Pancreas (tissue), 10 donors: ENCODE measurements around the gene GSTM5. TPM values are rescaled to one million over a fixed set of nuclear protein-coding genes. Genes with fewer than 3 reads are reported as not detected.

Experiments
- ATAC-seq, 4 donors: fragments of 200-7000 bp; cut with Tn5 transposase; one replicate each; pipeline versions ENCODE4 v1.8.0 to v1.9.1; 2020; ENCODE audit warnings: mild to moderate bottlenecking in 4 of 4, moderate library complexity in 4 of 4
- DNase-seq, 6 donors: peaks; one replicate each; pipeline ENCODE4 v3.0.0-alpha.2; 2020
- FAIRE-seq: peaks from 2 replicates; lab custom pipeline; 2012; peaks lifted over from hg19 to GRCh38; lab: Jason Lieb, UNC
- H3K27ac ChIP-seq, 4 donors: fragments of 200-600 bp; sonication (generic); 1 replicate in 3 of 4; 2 replicates in 1 of 4; pipeline versions ENCODE4 v1.5.0 to v1.8.0; 2020
- H3K27me3 ChIP-seq, 4 donors: fragments of 200-600 bp; one replicate each; pipeline ENCODE4 v1.8.0; 2021
- H3K36me3 ChIP-seq, 3 donors: fragments of 200-600 bp; sonication (generic) in 1 of 3; one replicate each; pipeline versions ENCODE4 v1.5.0 to v1.8.0; 2020 to 2021
- H3K4me1 ChIP-seq, 3 donors: fragments of 200-600 bp; one replicate each; pipeline ENCODE4 v1.8.0; 2021
- H3K4me3 ChIP-seq, 4 donors: fragments of 200-600 bp; sonication (generic) in 2 of 4; one replicate each; pipeline versions ENCODE4 v1.5.0 to v1.8.0; 2020 to 2021
- H3K9me3 ChIP-seq, 4 donors: fragments of 200-600 bp; one replicate each; pipeline ENCODE4 v1.8.0; 2021
- CTCF ChIP-seq, 4 donors: fragments of 200-600 bp; sonication (generic) in 3 of 4; IDR thresholded peaks; one replicate each; pipeline versions ENCODE4 v1.5.0 to v1.8.0; 2021; ENCODE audit warnings: antibody characterized with exemption in 4 of 4
- WGBS, 2 donors: extraction: QIAGEN DNeasy Blood & Tissue Kit; methylation state at CpG; one replicate each; pipeline ENCODE4 v1.1.7; 2013; 5-methylcytosine and 5-hydroxymethylcytosine counted together
- intact Hi-C, 3 donors: fragments of 100-400 bp; cut with DNase I; formaldehyde crosslinking; loops; one replicate each; pipeline versions ENCODE4 v1.11.1 to v1.14.2; 2022
- polyA plus RNA-seq, 2 donors: library from polyadenylated mRNA; stranded (reverse); fragments of 200-250 nt; gene quantifications; one replicate each; pipeline ENCODE4 v1.2.3, GENCODE V29; 2013
- total RNA-seq, 6 donors: library from RNA; stranded (reverse); fragmentation: NEBNext Ultra II Directional in 4 of 6; extraction: Animal tissue kit (Norgen Biotek cat#: 25700) in 4 of 6; gene quantifications; one replicate each; pipeline versions ENCODE4 v1.2.1 to v1.2.4, GENCODE V29; 2021 to 2023
- donor health status: healthy with polysubstance abuse.
- donor health status: DM: no; HTN: no; CAD: no; lungs with moderate emphysema.
- donor health status: DM: no; HTN: no; CAD: no.
- donor health status: control.
- donor health status: control.
- donor health status: Bipolar disorder and iron deficiency.
- donor health status: DM: yes; HTN: yes; CAD: no.
- donor health status: DM: no; HTN: no; CAD: no.
- donor health status: DM: no; HTN: no; CAD: no.
- donor health status: DM: yes; HTN: yes; CAD: no.

GSTM5 gene
- total and polyA plus RNA-seq, 8 donors, result 0.42 to 4.5 (median 2.1) TPM

- intact Hi-C loops, result no loop called here
- no peaks in the 10 kb centered on the region for H3K27me3 ChIP-seq
- no peak overlapping the region for H3K27ac ChIP-seq
- no peak overlapping the region for H3K4me3 ChIP-seq
- no peak for TF ChIP-seq CTCF (IDR thresholded peaks at IDR 0.05)
- FAIRE-seq (no peak), DNase-seq (peak in 1 of 6 donors; percentile 35), ATAC-seq (peak; percentile 42 to 78 (median 63))
- H3K36me3 ChIP-seq, result no peaks in the 10 kb centered on the region
- H3K4me1 ChIP-seq, result peaks cover 9 to 25% (median 14%) of the 10 kb centered on the region in 3 donors
- no peaks in the 10 kb centered on the region for H3K9me3 ChIP-seq
- WGBS, 2 donors, result 51 to 53% methylated on average over 12 of the region's 12 CpGs
Observed at GRCh38 chr1:109726728-109727373, 14.8 kb downstream of the GSTM5 start.

DNA sequence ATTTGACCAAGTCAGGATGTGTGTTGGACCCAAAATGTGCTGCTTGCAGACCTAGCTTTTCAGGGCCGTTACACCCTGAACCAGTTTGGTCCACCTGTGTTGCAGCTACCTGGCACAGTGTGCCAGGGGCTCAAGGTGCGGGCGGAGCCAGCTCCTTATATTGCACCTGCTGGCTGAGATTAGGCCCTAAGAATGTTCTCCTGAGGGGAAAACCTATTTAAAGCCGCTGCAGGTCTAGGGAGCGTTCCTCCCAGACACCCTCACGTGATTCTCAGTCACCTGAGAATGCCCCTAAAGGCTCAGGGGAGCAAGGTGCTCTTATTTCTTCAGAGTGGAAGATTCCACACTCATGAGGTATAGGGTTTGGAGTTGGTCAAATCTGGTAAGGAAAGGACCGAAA, 16.8 kb downstream of the GSTM5 start:
- peak in 3 of 4 donors; percentile 16 to 61 (median 48) for ATAC-seq
- intact Hi-C loops, result no loop called here

GRCh38 chr1:109730666-109731065, 18.6 kb downstream of the GSTM5 start:
- no peak overlapping the region for H3K4me3 ChIP-seq
- H3K4me1 ChIP-seq, result peaks cover 21 to 29% (median 26%) of the 10 kb centered on the region in 3 donors
- H3K27me3 ChIP-seq, result no peaks in the 10 kb centered on the region
- ATAC-seq (no peak), DNase-seq (no peak), FAIRE-seq (no peak)
- no peaks in the 10 kb centered on the region for H3K9me3 ChIP-seq
- no peak for TF ChIP-seq CTCF (IDR thresholded peaks at IDR 0.05)
- peak overlapping the region in 2 of 4 donors; percentile 68 to 84 for H3K27ac ChIP-seq
- H3K36me3 ChIP-seq, result no peaks in the 10 kb centered on the region
- intact Hi-C loops, result no loop called here
- WGBS, 2 donors, result 65 to 71% methylated on average over 6 of the region's 6 CpGs

More for the DNA sequence above, 16.8 kb downstream of the GSTM5 start:
- FAIRE-seq (no peak), DNase-seq (peak in 1 of 6 donors; percentile 37)
- 48 to 51% methylated on average over 7 of the region's 7 CpGs for WGBS, 2 donors
- Histone ChIP-seq H3K4me1 (peaks cover 21 to 39% (median 26%) of the 10 kb centered on the region in 3 donors), H3K36me3 (no peaks in the 10 kb centered on the region), H3K4me3 (no peak overlapping the region), H3K27ac (peak overlapping the region in 1 of 4 donors; percentile 24), H3K9me3 (no peaks in the 10 kb centered on the region), H3K27me3 (no peaks in the 10 kb centered on the region)
- no peak for TF ChIP-seq CTCF (IDR thresholded peaks at IDR 0.05)

- FAIRE-seq, result no peak
Observed at GRCh38 chr1:109732390-109732881, 20.4 kb downstream of the GSTM5 start.

More at GRCh38 chr1:109732390-109732881, 20.4 kb downstream of the GSTM5 start:
- peak overlapping the region; percentile 31 to 84 (median 55) for H3K27ac ChIP-seq
- DNase-seq (no peak), ATAC-seq (peak; percentile 25 to 65 (median 48))
- peaks cover 0 to 6% (median 0%) of the 10 kb centered on the region in 3 donors for H3K36me3 ChIP-seq
- H3K9me3 ChIP-seq, result no peaks in the 10 kb centered on the region
- intact Hi-C loops, result no loop called here
- H3K27me3 ChIP-seq, result no peaks in the 10 kb centered on the region
- peaks cover 21 to 26% (median 26%) of the 10 kb centered on the region in 3 donors for H3K4me1 ChIP-seq
- H3K4me3 ChIP-seq, result peak overlapping the region in 1 of 4 donors; percentile 7
- WGBS, 2 donors, result 14 to 21% methylated on average over 3 of the region's 3 CpGs
- TF ChIP-seq CTCF (IDR thresholded peaks at IDR 0.05), result no peak
